GM04504 (cell line): ENCODE results near the gene PRKACG.
"Not testable (repeated sequence)": the region's sequence is repeated elsewhere in the genome, so short reads cannot be mapped to it uniquely, and the experiment has no call there.

ENCODE experiments used
- DNase-seq: peaks from one replicate; pipeline ENCODE4 v3.0.0-alpha.2; 2012; ENCODE audit warnings: low read depth

PRKACG gene

GRCh38 chr9:69023650-69024049 is 9.7 kb upstream of the PRKACG start:
- DNase-seq, result no peak

GRCh38 chr9:69020301-69021145 is 6.6 kb upstream of the PRKACG start:
- DNase-seq, result no peak

- DNase-seq, result no peak
Observed at GRCh38 chr9:69019808-69020207, 5.9 kb upstream of the PRKACG start.

- no peak for DNase-seq
Observed at GRCh38 chr9:69018737-69019136, 4.8 kb upstream of the PRKACG start.

GRCh38 chr9:69016191-69017096 is 2.5 kb upstream of the PRKACG start:
- DNase-seq, result no peak

- no peak for DNase-seq
Observed at GRCh38 chr9:69013382-69013727, 558 bp downstream of the PRKACG start.

- DNase-seq, result no peak
Observed at GRCh38 chr9:69012696-69013381, 1.1 kb downstream of the PRKACG start.

GRCh38 chr9:69009708-69010107 is 4.2 kb downstream of the PRKACG start:
- no peak for DNase-seq

- no peak for DNase-seq
Observed at GRCh38 chr9:69004836-69005235, 9.1 kb downstream of the PRKACG start.

GRCh38 chr9:69003051-69003450 is 10.9 kb downstream of the PRKACG start:
- no peak for DNase-seq

- no peak for DNase-seq
Observed at GRCh38 chr9:69001921-69002320, 12.0 kb downstream of the PRKACG start.

- peak; percentile 46 for DNase-seq
Observed at GRCh38 chr9:68999393-69000105, 14.4 kb downstream of the PRKACG start.

- DNase-seq, result no peak
Observed at GRCh38 chr9:68998812-68999211, 15.1 kb downstream of the PRKACG start.

- DNase-seq, result no peak
Observed at GRCh38 chr9:68998385-68998784, 15.5 kb downstream of the PRKACG start.

GRCh38 chr9:68997666-68998065 is 16.2 kb downstream of the PRKACG start:
- DNase-seq, result no peak

- DNase-seq, result no peak
Observed at GRCh38 chr9:68996462-68996861, 17.5 kb downstream of the PRKACG start.

- DNase-seq, result no peak
Observed at GRCh38 chr9:68995776-68996175, 18.1 kb downstream of the PRKACG start.

- DNase-seq, result no peak
Observed at GRCh38 chr9:68991457-68991856, 22.5 kb downstream of the PRKACG start.

- DNase-seq, result not testable (repeated sequence)
Observed at GRCh38 chr9:68986949-68987348, 27.0 kb downstream of the PRKACG start.

GRCh38 chr9:68983522-68984424 is 30.1 kb downstream of the PRKACG start:
- DNase-seq, result no peak

GRCh38 chr9:68983008-68983411 is 30.9 kb downstream of the PRKACG start:
- DNase-seq, result no peak
